GM21723 (cell line): Measurements from ENCODE around the gene THBS2.
"Not testable (repeated sequence)": the region's sequence is repeated elsewhere in the genome, so short reads cannot be mapped to it uniquely, and the experiment has no call there.

Experiments used
- ATAC-seq: cut with Tn5 transposase; IDR thresholded peaks from one replicate; pipeline ENCODE4 v1.9.1; 2021; ENCODE audit warnings: mild to moderate bottlenecking, moderate library complexity; ENCODE audit not compliant: unreplicated experiment

THBS2 gene

GRCh38 chr6:169253337-169254238, at the start of gene THBS2:
Gene THBS2 (minus strand): TSS chr6:169253846. CDS start chr6:169250784, 3,062 bp downstream.
- no peak for ATAC-seq

GRCh38 chr6:169302716-169303115, 49.1 kb upstream of the THBS2 start:
- no peak for ATAC-seq

GRCh38 chr6:169302255-169302654, 48.6 kb upstream of the THBS2 start:
- ATAC-seq: no peak

- no peak for ATAC-seq
Measured at GRCh38 chr6:169300916-169301315, 47.3 kb upstream of the THBS2 start.

GRCh38 chr6:169298626-169299025, 45.0 kb upstream of the THBS2 start:
- not testable (repeated sequence) for ATAC-seq

GRCh38 chr6:169296622-169297021, 43.0 kb upstream of the THBS2 start:
- no peak for ATAC-seq

GRCh38 chr6:169296170-169296569, 42.5 kb upstream of the THBS2 start:
- ATAC-seq: no peak

- no peak for ATAC-seq
Measured at GRCh38 chr6:169293196-169293595, 39.5 kb upstream of the THBS2 start.

- ATAC-seq: no peak
Measured at GRCh38 chr6:169292338-169293124, 38.9 kb upstream of the THBS2 start.

- no peak for ATAC-seq
Measured at GRCh38 chr6:169291646-169292337, 38.1 kb upstream of the THBS2 start.

GRCh38 chr6:169291148-169291547, 37.5 kb upstream of the THBS2 start:
- no peak for ATAC-seq

- ATAC-seq: no peak
Measured at GRCh38 chr6:169289619-169290339, 36.1 kb upstream of the THBS2 start.

GRCh38 chr6:169289257-169289618, 35.6 kb upstream of the THBS2 start:
- ATAC-seq: no peak

GRCh38 chr6:169288591-169288990, 34.9 kb upstream of the THBS2 start:
- ATAC-seq: no peak

- no peak for ATAC-seq
Measured at GRCh38 chr6:169287675-169288074, 34.0 kb upstream of the THBS2 start.

- no peak for ATAC-seq
Measured at GRCh38 chr6:169286961-169287360, 33.3 kb upstream of the THBS2 start.

- no peak for ATAC-seq
Measured at GRCh38 chr6:169285165-169285564, 31.5 kb upstream of the THBS2 start.

- ATAC-seq: no peak
Measured at GRCh38 chr6:169283924-169284323, 30.3 kb upstream of the THBS2 start.

GRCh38 chr6:169282043-169282442, 28.4 kb upstream of the THBS2 start:
- ATAC-seq: no peak

GRCh38 chr6:169277619-169278018, 24.0 kb upstream of the THBS2 start:
- no peak for ATAC-seq

- ATAC-seq: no peak
Measured at GRCh38 chr6:169274781-169275180, 21.1 kb upstream of the THBS2 start.
